ENCODE data around the gene IFI44. TPM values are rescaled to one million over a fixed set of nuclear protein-coding genes. Genes with fewer than 3 reads are reported as not detected.

Gene IFI44, protein sequence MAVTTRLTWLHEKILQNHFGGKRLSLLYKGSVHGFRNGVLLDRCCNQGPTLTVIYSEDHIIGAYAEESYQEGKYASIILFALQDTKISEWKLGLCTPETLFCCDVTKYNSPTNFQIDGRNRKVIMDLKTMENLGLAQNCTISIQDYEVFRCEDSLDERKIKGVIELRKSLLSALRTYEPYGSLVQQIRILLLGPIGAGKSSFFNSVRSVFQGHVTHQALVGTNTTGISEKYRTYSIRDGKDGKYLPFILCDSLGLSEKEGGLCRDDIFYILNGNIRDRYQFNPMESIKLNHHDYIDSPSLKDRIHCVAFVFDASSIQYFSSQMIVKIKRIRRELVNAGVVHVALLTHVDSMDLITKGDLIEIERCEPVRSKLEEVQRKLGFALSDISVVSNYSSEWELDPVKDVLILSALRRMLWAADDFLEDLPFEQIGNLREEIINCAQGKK
- 1.6 and 4.3 TPM in 2 replicates for total RNA-seq

DNA sequence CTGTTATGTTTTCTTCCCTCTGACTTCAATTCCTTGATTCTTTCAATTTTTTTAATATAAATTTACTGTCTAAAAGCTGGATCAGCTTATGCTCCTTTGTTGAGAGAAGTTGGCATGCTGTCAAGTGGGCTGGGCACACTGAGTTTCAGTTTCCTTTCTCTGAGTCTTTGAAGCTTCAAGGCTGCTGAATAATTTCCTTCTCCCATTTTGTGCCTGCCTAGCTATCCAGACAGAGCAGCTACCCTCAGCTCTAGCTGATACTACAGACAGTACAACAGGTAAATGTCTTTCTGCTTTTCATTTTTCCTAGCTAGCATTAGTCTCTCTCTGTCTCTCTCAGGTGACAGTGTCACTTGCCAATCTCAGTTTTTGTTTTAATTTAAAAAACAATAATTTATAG is at the start of gene IFI44:
Gene IFI44, plus strand, starts transcription at position 204 of the 400 bp plus-strand sequence. CDS start 365 bp downstream, outside the sequence.

DNA sequence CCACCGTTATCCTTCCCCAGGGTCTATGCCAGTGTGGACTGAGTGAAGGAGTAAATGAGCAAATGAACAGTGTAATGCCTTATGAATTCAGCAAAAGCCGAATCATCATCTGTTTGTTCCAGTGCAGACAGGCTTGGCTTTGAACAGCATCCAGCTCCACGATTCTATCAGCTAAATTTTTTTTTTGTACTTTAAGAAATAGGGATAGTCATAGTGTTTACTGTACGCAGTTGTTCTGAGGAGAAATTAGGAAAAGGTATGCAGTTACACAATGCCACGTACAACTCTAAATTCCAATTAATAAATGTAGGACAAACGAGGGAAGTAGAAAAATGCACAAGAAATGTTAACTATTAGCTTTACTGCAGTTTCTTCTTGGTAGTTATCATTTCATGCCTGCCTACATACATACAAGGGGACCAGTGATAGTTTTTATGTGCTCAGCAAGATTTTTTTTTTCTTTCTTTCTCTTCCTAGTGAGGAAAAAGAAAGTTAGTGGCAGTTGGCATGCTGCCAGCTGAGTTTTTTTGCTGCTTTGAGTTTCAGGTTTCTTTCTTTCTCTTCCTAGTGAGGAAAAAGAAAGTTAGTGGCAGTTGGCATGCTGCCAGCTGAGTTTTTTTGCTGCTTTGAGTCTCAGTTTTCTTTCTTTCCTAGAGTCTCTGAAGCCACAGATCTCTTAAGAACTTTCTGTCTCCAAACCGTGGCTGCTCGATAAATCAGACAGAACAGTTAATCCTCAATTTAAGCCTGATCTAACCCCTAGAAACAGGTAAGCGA is 29.6 kb upstream of the IFI44 start, which contains the start of gene IFI44L:
Gene IFI44L, plus strand, starts transcription at position 646 of the 777 bp plus-strand sequence. CDS start 7,468 bp downstream, outside the sequence.

Other genes starting within 250 kb of the IFI44 start
- 1.4 TPM in 2 replicates for gene PTGFR, start 158.9 kb upstream of the IFI44 start, total RNA-seq
- 1.4 and 5.3 TPM in 2 replicates for gene IFI44L, start 29.4 kb upstream of the IFI44 start, total RNA-seq

All from myometrial cell (primary cell).